Measurements from ENCODE around the gene IL12RB2.

GRCh38 chr1:67316180-67316902 is 8.7 kb downstream of the IL12RB2 start:
- no peak for TF ChIP-seq POLR2A (IDR thresholded peaks at IDR 0.05; ENCODE audit: low read depth, low read length)
- no peak for TF ChIP-seq POLR2AphosphoS5 (IDR thresholded peaks at IDR 0.05; ENCODE audit: low read depth, low read length)
